Posterior cingulate gyrus (tissue), 11 donors: ENCODE data around the gene TBC1D22A.
"Not testable (repeated sequence)": the region's sequence is repeated elsewhere in the genome, so short reads cannot be mapped to it uniquely, and the experiment has no call there.

Experiments
- DNase-seq, 10 donors: peaks; one replicate each; pipeline versions ENCODE4 v3.0.0 to v3.0.0-alpha.2; 2020 to 2021; ENCODE audit warnings: mixed read lengths in 3 of 10
- intact Hi-C: fragments of 100-400 bp; cut with DNase I; formaldehyde crosslinking; loops from one replicate; pipeline ENCODE4 v1.15.1; 2023

Gene TBC1D22A

GRCh38 chr22:47111626-47112581, 349.5 kb downstream of the TBC1D22A start:
- peak in 2 of 10 donors; percentile 57 to 80 for DNase-seq

GRCh38 chr22:47112582-47112965, 350.1 kb downstream of the TBC1D22A start:
- intact Hi-C loops: no loop called here
- peak in 2 of 10 donors; percentile 41 to 65 for DNase-seq

More at GRCh38 chr22:47111626-47112581, 349.5 kb downstream of the TBC1D22A start:
- intact Hi-C loops: no loop called here

- peak in 2 of 10 donors; percentile 37 to 77 for DNase-seq
- intact Hi-C loops: no loop called here
Observed at GRCh38 chr22:47112994-47113852, 350.8 kb downstream of the TBC1D22A start.

- DNase-seq: peak in 2 of 10 donors; percentile 43 to 63
- intact Hi-C loops: no loop called here
Observed at GRCh38 chr22:47113853-47114415, 351.5 kb downstream of the TBC1D22A start.

- DNase-seq: peak in 2 of 10 donors; percentile 61 to 67
- intact Hi-C loops: no loop called here
Observed at GRCh38 chr22:47114813-47115517, 352.5 kb downstream of the TBC1D22A start.

GRCh38 chr22:47115518-47115890, 353.1 kb downstream of the TBC1D22A start:
- intact Hi-C loops: no loop called here
- DNase-seq: peak in 2 of 10 donors; percentile 45 to 50

GRCh38 chr22:47115921-47116320, 353.5 kb downstream of the TBC1D22A start:
- intact Hi-C loops: no loop called here
- DNase-seq: peak in 2 of 10 donors; percentile 33 to 70

- intact Hi-C loops: no loop called here
- DNase-seq: peak in 3 of 10 donors; percentile 25 to 80 (median 77)
Observed at GRCh38 chr22:47116426-47117341, 354.2 kb downstream of the TBC1D22A start.

- DNase-seq: peak in 2 of 10 donors; percentile 16 to 78
- intact Hi-C loops: not testable (repeated sequence)
Observed at GRCh38 chr22:47117442-47117841, 355.0 kb downstream of the TBC1D22A start.

- DNase-seq: peak in 1 of 10 donors; percentile 23
- intact Hi-C loops: no loop called here
Observed at GRCh38 chr22:47119181-47119580, 356.7 kb downstream of the TBC1D22A start.

GRCh38 chr22:47120399-47120798, 357.9 kb downstream of the TBC1D22A start:
- intact Hi-C loops: no loop called here
- DNase-seq: peak in 2 of 10 donors; percentile 28 to 59

GRCh38 chr22:47121791-47122190, 359.3 kb downstream of the TBC1D22A start:
- intact Hi-C loops: no loop called here
- peak in 3 of 10 donors; percentile 12 to 72 (median 61) for DNase-seq

GRCh38 chr22:47122441-47123000, 360.1 kb downstream of the TBC1D22A start:
- intact Hi-C loops: no loop called here
- peak in 3 of 10 donors; percentile 28 to 59 (median 55) for DNase-seq

- intact Hi-C loops: no loop called here
- peak in 3 of 10 donors; percentile 28 to 61 (median 44) for DNase-seq
Observed at GRCh38 chr22:47123006-47123826, 360.8 kb downstream of the TBC1D22A start.

GRCh38 chr22:47123827-47124442, 361.5 kb downstream of the TBC1D22A start:
- peak in 3 of 10 donors; percentile 49 to 61 (median 52) for DNase-seq
- intact Hi-C loops: no loop called here

GRCh38 chr22:47124451-47124881, 362.0 kb downstream of the TBC1D22A start:
- peak in 3 of 10 donors; percentile 45 to 76 (median 52) for DNase-seq

GRCh38 chr22:47124961-47125360, 362.5 kb downstream of the TBC1D22A start:
- DNase-seq: peak in 3 of 10 donors; percentile 51 to 82 (median 72)
- intact Hi-C loops: no loop called here

More at GRCh38 chr22:47124451-47124881, 362.0 kb downstream of the TBC1D22A start:
- intact Hi-C loops: no loop called here
